GM18508 (cell line): Measurements from ENCODE around the gene ZNF683.

Experiments
- ATAC-seq: cut with Tn5 transposase; IDR thresholded peaks from one replicate; pipeline ENCODE4 v1.9.1; 2021; ENCODE audit warnings: moderate number of reproducible peaks; ENCODE audit not compliant: insufficient read depth, unreplicated experiment

Gene ZNF683

GRCh38 chr1:26315874-26316850 is 56.4 kb downstream of the ZNF683 start:
- ATAC-seq, result no peak

GRCh38 chr1:26314501-26314900 is 58.0 kb downstream of the ZNF683 start:
- ATAC-seq, result no peak
